Duodenal mucosa (tissue), 2 donors: ENCODE data around the gene OR2AP1.
"Not testable (repeated sequence)": the region's sequence is repeated elsewhere in the genome, so short reads cannot be mapped to it uniquely, and the experiment has no call there.

ENCODE experiments used
- H3K27ac ChIP-seq: one replicate; pipeline ENCODE4 v1.7.0; 2013; ENCODE audit warnings: low read depth, low read length
- H3K27me3 ChIP-seq, 2 donors: one replicate each; pipeline ENCODE4 v1.7.0; 2013; ENCODE audit warnings: low read length in 2 of 2, control low read depth in 1 of 2; ENCODE audit not compliant: insufficient read depth in 2 of 2, control insufficient read depth in 1 of 2
- H3K36me3 ChIP-seq, 2 donors: one replicate each; pipeline ENCODE4 v1.7.0; 2013; ENCODE audit warnings: low read length in 2 of 2, control low read depth in 1 of 2; ENCODE audit not compliant: insufficient read depth in 2 of 2, control insufficient read depth in 1 of 2
- H3K4me1 ChIP-seq, 2 donors: one replicate each; pipeline ENCODE4 v1.7.0; 2013; ENCODE audit warnings: low read length in 2 of 2, control low read depth in 1 of 2; ENCODE audit not compliant: insufficient read depth in 2 of 2, control insufficient read depth in 1 of 2
- H3K4me3 ChIP-seq, 2 donors: one replicate each; pipeline ENCODE4 v1.7.0; 2013; ENCODE audit warnings: low read length in 2 of 2, low read depth in 1 of 2
- H3K9ac ChIP-seq, 2 donors: one replicate each; pipeline ENCODE4 v1.7.0; 2013; ENCODE audit warnings: low read length in 2 of 2, low read depth in 1 of 2
- H3K9me3 ChIP-seq, 2 donors: one replicate each; pipeline ENCODE4 v1.7.0; 2013; ENCODE audit warnings: low read length in 2 of 2, control low read depth in 1 of 2; ENCODE audit not compliant: control insufficient read depth in 1 of 2

The OR2AP1 gene

DNA sequence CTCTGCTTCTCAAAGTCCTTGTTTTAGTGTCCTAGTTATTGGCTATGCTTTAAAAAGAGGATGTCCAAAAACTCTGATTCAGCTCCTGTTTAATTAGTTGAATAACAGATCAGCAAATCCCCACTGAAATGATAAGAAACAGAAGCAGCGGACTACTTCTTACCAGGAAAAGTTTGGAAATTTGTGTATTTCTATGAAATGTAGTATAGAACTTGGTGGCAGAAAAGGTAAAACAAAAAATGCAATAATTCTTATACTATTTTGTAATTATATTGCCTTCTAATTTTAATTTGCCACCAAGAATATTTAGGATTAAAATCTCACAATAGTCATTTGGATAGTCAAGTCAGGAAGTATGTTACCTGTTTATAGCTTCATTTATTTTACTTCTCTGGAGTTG lies at the start of gene OR2AP1:
OR2AP1 (plus strand) TSS at position 301 of the 400 bp plus-strand sequence. CDS start 1,947 bp downstream, outside the sequence.
- peaks cover 21 to 29% of the 10 kb centered on the region in 2 donors for H3K9me3 ChIP-seq

DNA sequence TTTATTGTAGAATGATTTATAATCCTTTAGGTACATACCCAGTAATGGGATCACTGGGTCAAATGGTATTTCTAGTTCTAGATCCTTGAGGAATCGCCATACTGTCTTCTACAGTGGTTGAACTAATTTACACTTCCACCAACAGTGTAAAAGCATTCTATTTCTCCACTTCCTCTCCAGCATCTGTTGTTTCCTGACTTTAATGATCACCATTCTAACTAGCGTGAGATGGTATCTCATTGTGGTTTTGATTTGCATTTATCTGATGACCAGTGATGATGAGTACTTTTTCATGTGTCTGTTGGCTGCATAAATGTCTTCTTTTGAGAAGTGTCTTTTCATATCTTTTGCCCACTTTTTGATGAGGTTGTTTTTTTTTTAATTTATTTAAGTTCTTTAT lies 24.0 kb upstream of the OR2AP1 start:
- H3K4me1 ChIP-seq, H3K27ac ChIP-seq, H3K4me3 ChIP-seq, H3K9ac ChIP-seq, H3K27me3 ChIP-seq, H3K9me3 ChIP-seq, H3K36me3 ChIP-seq: not testable (repeated sequence)

More for the DNA sequence above, at the start of gene OR2AP1:
- Histone ChIP-seq H3K9ac (no peak within 1 kb of the TSS), H3K27ac (no peak within 1 kb of the TSS), H3K4me3 (no peak within 1 kb of the TSS), H3K27me3 (no peaks in the 10 kb centered on the region), H3K4me1 (no peaks in the 10 kb centered on the region), H3K36me3 (no peaks in the 10 kb centered on the region)

DNA sequence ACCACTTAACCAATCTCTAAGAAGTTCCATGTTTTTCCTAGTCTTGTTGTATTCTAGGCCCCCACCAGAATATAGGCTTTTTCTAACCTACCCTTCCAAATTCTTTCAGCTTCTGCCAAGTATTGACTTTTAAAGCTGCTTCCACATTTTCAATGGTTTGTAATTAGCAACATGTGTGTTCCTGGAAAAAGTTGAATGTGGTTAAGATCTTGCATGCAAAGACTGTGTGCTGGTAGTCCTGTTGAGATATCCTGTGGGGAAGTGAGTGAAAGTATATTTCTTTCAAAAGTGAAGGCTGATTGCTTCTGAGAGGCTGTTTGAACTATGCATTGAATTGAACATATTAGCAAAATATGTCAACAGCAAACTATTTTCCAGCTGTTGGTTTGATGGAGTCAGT lies 23.5 kb upstream of the OR2AP1 start:
- H3K9me3 ChIP-seq: no peaks in the 10 kb centered on the region
- H3K27me3 ChIP-seq: no peaks in the 10 kb centered on the region
- H3K27ac ChIP-seq: no peak overlapping the region
- no peak overlapping the region for H3K9ac ChIP-seq
- no peaks in the 10 kb centered on the region for H3K36me3 ChIP-seq
- H3K4me3 ChIP-seq: no peak overlapping the region
- H3K4me1 ChIP-seq: no peaks in the 10 kb centered on the region

DNA sequence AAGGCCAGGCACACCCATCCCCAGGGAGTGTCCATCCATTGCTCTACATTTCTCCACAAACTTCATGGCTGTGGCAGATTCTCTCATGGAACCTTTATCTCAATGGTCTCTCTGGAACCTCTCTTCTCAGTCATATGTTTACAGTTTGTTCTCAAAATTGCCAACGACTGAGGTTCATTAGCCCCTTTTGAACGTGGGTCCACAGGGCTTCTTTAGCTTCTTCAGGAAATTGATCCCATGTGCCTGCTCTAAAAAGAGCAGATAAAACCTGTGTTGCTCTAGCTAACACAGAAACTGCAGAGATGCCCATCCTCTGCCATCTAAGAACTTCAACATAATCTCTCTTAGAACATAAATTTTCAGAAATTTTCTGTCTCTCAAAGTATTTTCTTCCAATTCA lies 23.0 kb upstream of the OR2AP1 start, which contains the start of gene OR6C4:
OR6C4 (plus strand) TSS at position 301 of the 400 bp plus-strand sequence. CDS start 1,625 bp downstream, outside the sequence.
- Histone ChIP-seq H3K9me3 (no peaks in the 10 kb centered on the region), H3K4me3 (no peak within 1 kb of the TSS), H3K36me3 (no peaks in the 10 kb centered on the region), H3K27ac (no peak within 1 kb of the TSS), H3K27me3 (no peaks in the 10 kb centered on the region), H3K4me1 (no peaks in the 10 kb centered on the region), H3K9ac (no peak within 1 kb of the TSS)

DNA sequence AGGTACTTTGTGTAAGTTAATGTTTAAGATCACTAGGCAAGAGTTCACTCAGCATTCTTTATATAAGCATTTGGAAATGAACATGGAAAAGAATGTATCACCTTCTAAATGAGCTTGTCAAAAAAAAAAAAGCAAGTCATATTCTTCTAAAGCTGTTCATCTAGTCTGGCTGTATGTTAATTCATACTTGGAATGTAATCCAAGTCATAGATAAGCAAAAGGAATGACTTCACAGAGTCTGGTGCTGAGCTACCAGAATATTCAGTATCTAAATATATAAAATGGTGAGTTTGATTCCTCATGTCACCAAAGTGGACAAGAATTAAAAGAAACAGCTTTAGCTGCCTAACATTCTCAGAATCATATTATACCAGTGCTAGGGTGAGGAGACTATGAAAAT lies 18.0 kb upstream of the OR2AP1 start:
- Histone ChIP-seq H3K27me3 (no peaks in the 10 kb centered on the region), H3K9me3 (peaks cover 0 to 7% of the 10 kb centered on the region in 2 donors), H3K9ac (no peak overlapping the region), H3K4me1 (no peaks in the 10 kb centered on the region), H3K27ac (no peak overlapping the region), H3K36me3 (no peaks in the 10 kb centered on the region), H3K4me3 (no peak overlapping the region)

DNA sequence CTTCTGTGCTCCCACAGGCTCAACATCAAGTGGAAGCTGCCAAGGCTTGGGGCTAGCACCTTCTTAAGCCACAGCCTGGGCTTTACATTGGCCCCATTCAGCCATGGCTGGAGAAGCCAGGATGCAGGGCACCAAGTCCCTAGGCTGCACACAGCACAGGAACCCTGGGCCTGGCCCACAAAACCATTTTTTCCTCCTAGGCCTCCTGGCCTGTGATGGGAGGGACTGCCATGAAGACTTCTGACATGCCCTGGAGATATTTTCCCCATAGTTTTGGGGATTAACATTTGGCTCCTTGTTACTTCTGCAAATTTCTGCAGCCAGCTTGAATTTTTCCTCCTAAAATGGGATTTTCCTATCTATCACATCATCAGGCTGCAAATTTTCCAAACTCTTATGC lies 2.2 kb upstream of the OR2AP1 start:
- H3K9ac ChIP-seq, H3K4me3 ChIP-seq, H3K36me3 ChIP-seq, H3K27me3 ChIP-seq, H3K27ac ChIP-seq, H3K4me1 ChIP-seq: not testable (repeated sequence)
- H3K9me3 ChIP-seq: peaks cover 21 to 29% of the 10 kb centered on the region in 2 donors

DNA sequence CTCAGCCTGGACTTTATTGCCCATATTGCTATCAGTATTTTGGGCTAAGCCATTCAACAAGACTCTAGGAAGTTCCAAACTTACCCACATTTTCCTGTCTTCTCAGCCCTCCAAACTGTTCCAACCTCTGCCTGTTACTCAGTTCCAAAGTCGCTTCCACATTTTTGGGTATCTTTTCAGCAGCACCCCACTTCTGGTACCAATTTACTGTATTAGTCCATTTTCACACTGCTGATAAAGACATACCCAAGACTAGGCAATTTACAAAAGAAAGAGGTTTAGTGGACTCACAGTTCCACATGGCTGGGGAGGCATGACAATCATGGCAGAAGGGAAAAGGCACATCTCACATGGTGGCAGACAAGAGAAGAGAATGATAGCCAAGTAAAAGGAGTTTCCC lies 1.6 kb upstream of the OR2AP1 start:
- H3K27ac ChIP-seq, H3K9ac ChIP-seq, H3K36me3 ChIP-seq, H3K4me3 ChIP-seq, H3K27me3 ChIP-seq, H3K4me1 ChIP-seq: not testable (repeated sequence)
- H3K9me3 ChIP-seq: peaks cover 21 to 29% of the 10 kb centered on the region in 2 donors

DNA sequence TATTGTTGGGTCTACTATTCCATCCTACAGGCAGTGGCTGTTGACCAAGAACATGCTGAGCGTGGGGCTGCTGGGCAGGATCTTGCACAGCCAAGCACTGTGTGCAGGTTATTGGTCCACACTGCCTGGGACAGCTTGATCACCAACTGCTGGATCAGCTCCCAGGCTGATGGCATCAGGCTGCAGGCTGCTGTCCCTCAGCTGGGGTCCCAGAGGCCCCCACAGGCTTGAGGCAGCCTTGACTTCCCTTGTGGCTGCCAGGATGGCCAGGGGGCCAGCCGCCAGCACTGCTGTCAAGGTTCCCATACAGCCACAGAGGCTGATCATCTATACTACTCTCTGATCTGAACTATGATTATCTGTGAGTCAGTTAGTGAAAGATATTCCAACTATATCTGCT lies 9.8 kb downstream of the OR2AP1 start:
- H3K9ac ChIP-seq: no peak overlapping the region
- H3K4me1 ChIP-seq: no peaks in the 10 kb centered on the region
- H3K9me3 ChIP-seq: no peaks in the 10 kb centered on the region
- H3K27me3 ChIP-seq: no peaks in the 10 kb centered on the region
- no peak overlapping the region for H3K4me3 ChIP-seq
- H3K36me3 ChIP-seq: no peaks in the 10 kb centered on the region
- no peak overlapping the region for H3K27ac ChIP-seq

DNA sequence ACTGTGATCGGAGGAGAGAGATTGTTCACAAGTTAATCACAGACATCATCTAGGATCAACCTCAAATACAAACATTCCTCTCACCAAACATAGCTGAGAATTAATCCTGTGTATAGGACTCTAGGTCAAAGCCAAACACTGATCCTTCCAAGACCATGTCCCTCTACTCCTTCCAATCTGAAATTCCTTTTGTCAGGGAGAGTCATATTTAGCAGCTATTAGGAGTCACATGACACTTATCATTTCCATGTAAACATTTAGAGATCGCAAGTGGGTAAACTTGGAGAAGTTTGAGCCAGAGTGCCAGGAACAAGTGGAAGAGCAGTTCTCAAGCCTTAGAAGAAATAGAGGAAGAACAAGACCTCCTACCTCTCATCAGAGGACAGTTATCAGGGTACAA lies 13.5 kb downstream of the OR2AP1 start:
- Histone ChIP-seq H3K27ac (no peak overlapping the region), H3K27me3 (no peaks in the 10 kb centered on the region), H3K36me3 (no peaks in the 10 kb centered on the region), H3K9me3 (no peaks in the 10 kb centered on the region), H3K9ac (no peak overlapping the region), H3K4me3 (no peak overlapping the region), H3K4me1 (no peaks in the 10 kb centered on the region)

DNA sequence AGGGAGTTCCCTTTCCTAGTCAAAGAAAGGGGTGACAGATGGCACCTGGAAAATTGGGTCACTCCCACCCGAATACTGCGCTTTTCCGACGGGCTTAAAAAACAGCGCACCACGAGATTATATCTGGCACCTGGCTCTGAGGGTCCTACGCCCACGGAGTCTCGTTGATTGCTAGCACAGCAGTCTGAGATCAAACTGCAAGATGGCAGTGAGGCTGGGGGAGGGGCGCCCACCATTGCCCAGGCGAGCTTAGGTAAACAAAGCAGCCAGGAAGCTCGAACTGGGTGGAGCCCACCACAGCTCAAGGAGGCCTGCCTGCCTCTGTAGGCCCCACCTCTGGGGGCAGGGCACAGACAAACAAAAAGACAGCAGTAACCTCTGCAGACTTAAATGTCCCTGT lies 17.9 kb downstream of the OR2AP1 start:
- not testable (repeated sequence) for H3K4me1 ChIP-seq, H3K9me3 ChIP-seq, H3K9ac ChIP-seq, H3K36me3 ChIP-seq, H3K27me3 ChIP-seq, H3K27ac ChIP-seq, H3K4me3 ChIP-seq
